ENCODE data around the gene TOGARAM2.

TOGARAM2 gene

DNA sequence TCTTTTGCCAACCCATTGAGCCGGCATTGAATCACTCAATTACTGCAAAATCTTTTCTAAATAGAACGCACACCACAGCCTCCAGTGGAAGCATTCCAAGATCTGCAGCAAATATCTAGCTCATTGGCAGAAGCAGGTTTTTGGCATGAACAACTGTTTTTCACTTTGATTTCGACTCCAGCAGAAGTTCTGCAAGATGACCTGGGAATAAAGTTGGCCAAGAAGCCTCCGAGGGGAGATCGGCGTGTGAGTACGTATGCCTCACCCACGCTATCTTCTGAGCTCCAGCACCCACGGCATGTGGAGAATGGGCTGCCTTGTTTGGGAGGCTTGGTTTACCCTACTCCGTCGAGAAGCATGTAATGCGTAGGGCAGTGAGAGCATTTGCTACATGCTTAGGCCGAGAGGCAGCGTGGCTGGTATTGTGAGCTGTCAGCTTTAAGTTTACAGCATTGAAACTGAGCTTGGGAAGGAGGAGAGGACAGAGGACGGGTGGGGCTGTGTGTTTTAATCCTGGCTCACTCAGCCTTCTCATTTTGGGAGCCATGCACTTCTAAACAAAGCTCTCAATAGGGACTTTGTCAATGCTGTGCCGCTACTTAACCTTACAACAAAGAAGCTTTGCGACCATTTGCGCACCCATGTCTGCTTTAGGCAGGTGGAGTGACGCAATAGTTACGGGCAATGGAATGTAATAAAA is 82.7 kb downstream of the TOGARAM2 start:
- H3K9ac ChIP-seq (ENCODE audit: insufficient read length, low read depth) = peak overlapping the region; percentile 42
- no peaks in the 10 kb centered on the region for H3K36me3 ChIP-seq (ENCODE audit: insufficient read depth, insufficient read length, low read length)
- H3K4me3 ChIP-seq (ENCODE audit: insufficient read length, low read depth) = no peak overlapping the region
- no peak for DNase-seq (ENCODE audit: low read depth, low spot score)
- no peaks in the 10 kb centered on the region for H3K27me3 ChIP-seq (ENCODE audit: insufficient read depth, insufficient read length)
- TF ChIP-seq ZNF274 (IDR thresholded peaks at IDR 0.05; ENCODE audit: low read depth, low read length) = no peak
- TF ChIP-seq SUZ12 (IDR thresholded peaks at IDR 0.05; ENCODE audit: extremely low read depth, insufficient read depth, insufficient read length) = no peak
- no peak for TF ChIP-seq YY1 (IDR thresholded peaks at IDR 0.05; ENCODE audit: insufficient read depth, insufficient read length)
- no peaks in the 10 kb centered on the region for H3K9me3 ChIP-seq (ENCODE audit: insufficient read depth, low read length)
- H3K4me1 ChIP-seq (ENCODE audit: insufficient read depth, insufficient read length) = peaks cover 6% of the 10 kb centered on the region

- Histone ChIP-seq H3K4me1 (ENCODE audit: insufficient read depth, insufficient read length) (peaks cover 6% of the 10 kb centered on the region), H3K4me3 (ENCODE audit: insufficient read length, low read depth) (no peak overlapping the region), H3K9me3 (ENCODE audit: insufficient read depth, low read length) (no peaks in the 10 kb centered on the region), H3K9ac (ENCODE audit: insufficient read length, low read depth) (no peak overlapping the region), H3K36me3 (ENCODE audit: insufficient read depth, insufficient read length, low read length) (no peaks in the 10 kb centered on the region), H3K27me3 (ENCODE audit: insufficient read depth, insufficient read length) (no peaks in the 10 kb centered on the region)
- TF ChIP-seq SUZ12 (IDR thresholded peaks at IDR 0.05; ENCODE audit: extremely low read depth, insufficient read depth, insufficient read length) (no peak), YY1 (IDR thresholded peaks at IDR 0.05; ENCODE audit: insufficient read depth, insufficient read length) (no peak), ZNF274 (IDR thresholded peaks at IDR 0.05; ENCODE audit: low read depth, low read length) (no peak)
- no peak for DNase-seq (ENCODE audit: low read depth, low spot score)
These were observed 83.2 kb downstream of the TOGARAM2 start for GRCh38 chr2:29064346-29064715.

DNA sequence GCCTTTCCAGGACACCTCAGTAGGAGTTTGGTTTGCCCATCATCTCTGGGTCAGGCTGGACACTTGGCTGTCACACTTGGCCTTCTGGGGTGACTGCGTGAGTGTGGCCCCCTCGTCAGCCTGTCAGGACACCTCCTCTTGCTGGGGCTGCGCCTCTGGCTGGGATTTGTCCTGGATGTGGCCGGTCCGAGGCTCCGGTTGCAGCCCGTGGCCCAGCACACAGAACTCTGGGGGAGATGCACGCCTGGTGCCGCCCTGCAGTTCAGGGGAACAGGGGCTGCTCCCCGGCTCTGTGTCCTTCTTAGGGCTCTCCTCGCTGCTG is 83.6 kb downstream of the TOGARAM2 start:
- no peak overlapping the region for H3K4me3 ChIP-seq (ENCODE audit: insufficient read length, low read depth)
- no peak for TF ChIP-seq YY1 (IDR thresholded peaks at IDR 0.05; ENCODE audit: insufficient read depth, insufficient read length)
- TF ChIP-seq ZNF274 (IDR thresholded peaks at IDR 0.05; ENCODE audit: low read depth, low read length) = no peak
- no peak for TF ChIP-seq SUZ12 (IDR thresholded peaks at IDR 0.05; ENCODE audit: extremely low read depth, insufficient read depth, insufficient read length)
- no peaks in the 10 kb centered on the region for H3K36me3 ChIP-seq (ENCODE audit: insufficient read depth, insufficient read length, low read length)
- no peaks in the 10 kb centered on the region for H3K9me3 ChIP-seq (ENCODE audit: insufficient read depth, low read length)
- H3K9ac ChIP-seq (ENCODE audit: insufficient read length, low read depth) = no peak overlapping the region
- H3K4me1 ChIP-seq (ENCODE audit: insufficient read depth, insufficient read length) = peaks cover 6% of the 10 kb centered on the region
- no peaks in the 10 kb centered on the region for H3K27me3 ChIP-seq (ENCODE audit: insufficient read depth, insufficient read length)
- no peak for DNase-seq (ENCODE audit: low read depth, low spot score)

GRCh38 chr2:29065068-29065811 is 84.1 kb downstream of the TOGARAM2 start:
- H3K4me3 ChIP-seq (ENCODE audit: insufficient read length, low read depth) = no peak overlapping the region
- no peaks in the 10 kb centered on the region for H3K9me3 ChIP-seq (ENCODE audit: insufficient read depth, low read length)
- TF ChIP-seq SUZ12 (IDR thresholded peaks at IDR 0.05; ENCODE audit: extremely low read depth, insufficient read depth, insufficient read length) = no peak
- no peak for TF ChIP-seq ZNF274 (IDR thresholded peaks at IDR 0.05; ENCODE audit: low read depth, low read length)
- no peak for TF ChIP-seq YY1 (IDR thresholded peaks at IDR 0.05; ENCODE audit: insufficient read depth, insufficient read length)
- H3K9ac ChIP-seq (ENCODE audit: insufficient read length, low read depth) = no peak overlapping the region
- H3K36me3 ChIP-seq (ENCODE audit: insufficient read depth, insufficient read length, low read length) = no peaks in the 10 kb centered on the region
- DNase-seq (ENCODE audit: low read depth, low spot score) = no peak
- H3K4me1 ChIP-seq (ENCODE audit: insufficient read depth, insufficient read length) = peaks cover 6% of the 10 kb centered on the region
- no peaks in the 10 kb centered on the region for H3K27me3 ChIP-seq (ENCODE audit: insufficient read depth, insufficient read length)

DNA sequence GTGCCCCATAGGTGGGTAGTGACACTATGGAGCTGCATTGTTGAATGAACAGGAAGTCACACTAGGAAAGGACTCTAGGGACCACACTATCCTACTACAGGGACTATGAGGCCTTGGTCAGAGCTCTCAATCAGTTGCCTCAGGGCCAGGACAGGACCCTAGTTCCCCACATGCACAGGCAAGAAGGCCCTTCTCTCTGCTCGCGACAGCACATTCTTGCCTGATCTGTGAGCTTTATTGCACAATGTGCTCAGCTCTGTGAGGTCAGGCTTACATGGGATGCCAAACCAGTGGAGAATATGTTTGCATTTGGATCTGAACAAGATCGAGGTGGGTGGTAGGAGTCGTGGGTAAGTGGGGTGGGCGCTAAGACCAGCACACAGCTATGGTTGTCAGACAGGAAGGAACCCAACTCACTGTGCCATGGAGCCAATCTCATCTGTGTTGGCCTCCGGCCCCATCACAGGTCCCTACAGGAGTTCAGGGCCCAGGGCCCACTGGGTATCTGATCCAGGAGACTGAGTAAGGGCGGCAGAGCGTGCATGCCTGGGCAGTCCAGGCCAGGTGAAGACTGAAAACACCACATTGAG is 85.3 kb downstream of the TOGARAM2 start:
- H3K9me3 ChIP-seq (ENCODE audit: insufficient read depth, low read length) = no peaks in the 10 kb centered on the region
- no peaks in the 10 kb centered on the region for H3K27me3 ChIP-seq (ENCODE audit: insufficient read depth, insufficient read length)
- DNase-seq (ENCODE audit: low read depth, low spot score) = no peak
- no peaks in the 10 kb centered on the region for H3K36me3 ChIP-seq (ENCODE audit: insufficient read depth, insufficient read length, low read length)
- no peak overlapping the region for H3K9ac ChIP-seq (ENCODE audit: insufficient read length, low read depth)
- no peak overlapping the region for H3K4me3 ChIP-seq (ENCODE audit: insufficient read length, low read depth)
- H3K4me1 ChIP-seq (ENCODE audit: insufficient read depth, insufficient read length) = peaks cover 6% of the 10 kb centered on the region
- no peak for TF ChIP-seq SUZ12 (IDR thresholded peaks at IDR 0.05; ENCODE audit: extremely low read depth, insufficient read depth, insufficient read length)
- no peak for TF ChIP-seq YY1 (IDR thresholded peaks at IDR 0.05; ENCODE audit: insufficient read depth, insufficient read length)
- no peak for TF ChIP-seq ZNF274 (IDR thresholded peaks at IDR 0.05; ENCODE audit: low read depth, low read length)

GRCh38 chr2:29066997-29067605 is 86.0 kb downstream of the TOGARAM2 start:
- H3K4me3 ChIP-seq (ENCODE audit: insufficient read length, low read depth) = no peak overlapping the region
- H3K9me3 ChIP-seq (ENCODE audit: insufficient read depth, low read length) = no peaks in the 10 kb centered on the region
- no peak overlapping the region for H3K9ac ChIP-seq (ENCODE audit: insufficient read length, low read depth)
- no peaks in the 10 kb centered on the region for H3K27me3 ChIP-seq (ENCODE audit: insufficient read depth, insufficient read length)
- no peak for DNase-seq (ENCODE audit: low read depth, low spot score)
- no peak for TF ChIP-seq YY1 (IDR thresholded peaks at IDR 0.05; ENCODE audit: insufficient read depth, insufficient read length)
- TF ChIP-seq SUZ12 (IDR thresholded peaks at IDR 0.05; ENCODE audit: extremely low read depth, insufficient read depth, insufficient read length) = no peak
- no peak for TF ChIP-seq ZNF274 (IDR thresholded peaks at IDR 0.05; ENCODE audit: low read depth, low read length)
- peaks cover 6% of the 10 kb centered on the region for H3K4me1 ChIP-seq (ENCODE audit: insufficient read depth, insufficient read length)
- H3K36me3 ChIP-seq (ENCODE audit: insufficient read depth, insufficient read length, low read length) = no peaks in the 10 kb centered on the region

- H3K4me1 ChIP-seq (ENCODE audit: insufficient read depth, insufficient read length) = peaks cover 6% of the 10 kb centered on the region
- H3K27me3 ChIP-seq (ENCODE audit: insufficient read depth, insufficient read length) = no peaks in the 10 kb centered on the region
- no peaks in the 10 kb centered on the region for H3K36me3 ChIP-seq (ENCODE audit: insufficient read depth, insufficient read length, low read length)
- no peak overlapping the region for H3K9ac ChIP-seq (ENCODE audit: insufficient read length, low read depth)
- H3K4me3 ChIP-seq (ENCODE audit: insufficient read length, low read depth) = no peak overlapping the region
- no peak for DNase-seq (ENCODE audit: low read depth, low spot score)
- H3K9me3 ChIP-seq (ENCODE audit: insufficient read depth, low read length) = no peaks in the 10 kb centered on the region
- TF ChIP-seq YY1 (IDR thresholded peaks at IDR 0.05; ENCODE audit: insufficient read depth, insufficient read length) (no peak), SUZ12 (IDR thresholded peaks at IDR 0.05; ENCODE audit: extremely low read depth, insufficient read depth, insufficient read length) (no peak), ZNF274 (IDR thresholded peaks at IDR 0.05; ENCODE audit: low read depth, low read length) (no peak)
These were observed 87.4 kb downstream of the TOGARAM2 start for GRCh38 chr2:29068513-29068912.
